Upper lobe of left lung (tissue), 4 donors: ENCODE measurements around the gene HTRA1.

Source experiments
- CTCF ChIP-seq, 6 experiments: fragments of 450-650 bp in 4 of 6; fragments of 200-600 bp in 2 of 6; sonication (generic) in 2 of 6; IDR thresholded peaks; one replicate each; pipeline ENCODE4 v1.5.1; 2016 to 2019; ENCODE audit warnings: antibody characterized with exemption in 6 of 6
- EP300 ChIP-seq, 4 donors: sonication (generic); formaldehyde crosslinking; IDR thresholded peaks; one replicate each; pipeline ENCODE4 v1.5.1; 2017; ENCODE audit warnings: antibody characterized with exemption in 4 of 4, control low read depth in 2 of 4
- POLR2A ChIP-seq, 4 donors: fragments of 450-650 bp; IDR thresholded peaks; one replicate each; pipeline ENCODE4 v1.5.1; 2016 to 2017; ENCODE audit warnings: antibody characterized with exemption in 4 of 4, mild to moderate bottlenecking in 2 of 4
- POLR2AphosphoS5 ChIP-seq, 2 donors: sonication (generic); formaldehyde crosslinking; IDR thresholded peaks; one replicate each; pipeline ENCODE4 v1.5.1; 2017; ENCODE audit warnings: antibody characterized with exemption in 2 of 2

GRCh38 chr10:122507616-122508015 lies 46.3 kb downstream of the HTRA1 start:
- TF ChIP-seq CTCF (IDR thresholded peaks at IDR 0.05) (no peak), POLR2A (IDR thresholded peaks at IDR 0.05) (no peak), EP300 (IDR thresholded peaks at IDR 0.05) (no peak), POLR2AphosphoS5 (IDR thresholded peaks at IDR 0.05) (no peak)
